HG03196 (cell line): ENCODE measurements around the gene CACHD1.

Experiments
- ATAC-seq: cut with Tn5 transposase; IDR thresholded peaks from one replicate; pipeline ENCODE4 v1.9.1; 2021; ENCODE audit not compliant: unreplicated experiment

CACHD1 gene

DNA sequence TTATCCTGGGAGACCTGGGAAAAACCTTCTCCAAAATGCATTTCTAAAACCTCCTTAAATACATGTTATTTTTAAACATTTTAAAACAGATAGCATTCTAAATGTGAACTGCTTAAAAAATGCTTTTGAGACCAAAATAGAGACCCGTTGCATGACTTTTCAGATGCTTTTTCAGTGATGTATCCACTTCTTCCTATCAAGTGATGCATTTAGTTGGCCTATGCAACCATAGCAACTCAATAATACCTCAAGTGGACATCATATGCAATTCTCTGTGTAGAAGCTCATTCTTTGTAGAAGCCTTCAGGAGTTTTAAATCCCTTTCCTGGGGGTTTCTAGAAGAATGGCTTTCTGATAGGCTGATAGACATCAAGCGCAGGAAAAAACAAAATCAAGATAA lies 180.5 kb downstream of the CACHD1 start:
- ATAC-seq, result no peak

DNA sequence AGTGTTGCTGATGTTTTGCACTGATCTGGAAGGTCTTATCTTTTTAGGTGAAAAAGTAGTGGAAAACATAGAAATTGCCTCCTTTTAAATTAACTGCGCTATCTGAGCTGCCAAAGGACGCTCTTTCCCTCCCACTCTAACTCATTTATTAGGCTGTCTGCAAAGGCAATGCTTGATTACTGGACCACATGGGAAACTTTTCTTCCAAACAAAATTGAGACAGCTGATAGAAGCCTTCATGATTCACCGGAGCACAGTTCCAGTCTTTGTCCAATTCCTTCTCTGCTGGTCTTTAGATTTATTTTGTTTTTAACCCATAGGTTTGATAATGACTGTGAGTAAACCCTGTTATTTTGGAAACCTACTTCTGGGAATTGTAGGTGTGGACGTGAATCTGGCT lies 181.9 kb downstream of the CACHD1 start:
- no peak for ATAC-seq

DNA sequence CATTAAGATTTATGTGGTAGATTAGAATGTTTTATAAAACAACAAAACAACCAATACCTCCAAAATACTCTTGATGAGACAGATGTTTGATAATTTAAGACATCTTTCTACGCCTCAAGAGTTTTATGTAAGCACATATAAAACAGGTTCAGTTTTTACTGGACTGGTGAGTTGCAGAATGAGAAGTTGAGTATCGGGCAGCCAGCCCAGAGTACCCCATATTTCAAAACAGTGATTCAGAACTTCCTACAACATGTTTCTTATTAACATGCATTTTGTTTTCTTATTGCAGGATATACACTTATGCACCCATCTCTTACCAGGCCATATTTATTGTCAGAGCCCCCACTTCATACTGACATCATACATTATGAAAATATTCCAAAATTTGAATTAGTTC lies 183.5 kb downstream of the CACHD1 start:
- ATAC-seq, result no peak

DNA sequence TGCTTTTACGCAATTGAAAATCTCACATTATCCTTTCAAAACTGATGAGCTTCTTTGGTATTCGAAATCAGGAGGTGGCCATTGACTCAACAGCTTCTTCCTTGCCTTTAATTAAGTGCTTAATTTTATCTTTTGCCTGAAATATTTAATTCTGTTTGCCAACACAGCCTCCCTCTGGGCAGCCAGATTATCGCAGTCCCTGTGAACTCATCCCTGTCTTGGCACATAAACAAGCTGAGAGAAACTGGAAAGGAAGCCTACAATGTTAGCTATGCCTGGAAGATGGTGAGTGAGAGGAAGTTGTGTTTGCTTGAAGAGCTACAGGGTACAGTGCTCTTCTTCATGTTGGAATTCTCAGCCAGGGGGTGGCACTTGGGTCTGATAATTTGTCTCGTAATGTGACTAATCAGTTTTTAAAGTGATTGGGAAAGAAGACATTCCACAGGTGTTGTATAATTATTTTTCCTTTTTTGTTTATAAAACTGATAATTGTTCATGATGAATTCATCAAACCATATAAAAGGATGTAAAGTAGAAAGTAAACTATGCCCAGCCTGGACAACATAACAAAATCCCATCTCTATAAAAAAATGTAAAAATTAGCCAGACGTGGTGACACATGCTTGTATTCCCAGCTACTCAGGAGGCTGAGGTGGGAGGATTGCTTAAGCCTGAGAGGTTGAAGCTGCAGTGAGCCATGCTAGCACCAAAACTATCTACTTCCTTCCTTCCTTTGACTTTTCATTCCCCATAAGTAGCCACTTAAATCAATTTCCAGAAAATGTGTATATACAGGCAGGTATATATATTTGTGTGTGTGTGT lies 184.8 kb downstream of the CACHD1 start:
- no peak for ATAC-seq

DNA sequence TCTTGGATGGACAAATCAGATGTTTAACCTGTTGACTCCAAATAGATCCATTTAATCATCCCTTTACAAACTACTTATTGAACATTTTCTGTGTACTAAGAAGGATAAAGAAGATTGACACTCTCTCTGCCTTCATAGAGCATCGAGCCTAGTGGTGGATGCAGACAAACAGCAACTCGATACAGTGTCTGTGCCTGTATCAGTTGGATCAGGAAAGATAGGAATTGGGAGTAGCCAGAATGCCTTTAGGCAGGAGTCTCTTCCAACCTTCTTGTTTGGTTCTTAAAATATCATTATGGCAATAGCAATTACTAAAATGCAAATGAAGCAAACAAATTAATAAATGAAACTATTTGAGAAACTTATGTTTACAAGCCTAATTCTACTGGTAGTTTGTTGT lies 185.9 kb downstream of the CACHD1 start:
- ATAC-seq, result no peak

DNA sequence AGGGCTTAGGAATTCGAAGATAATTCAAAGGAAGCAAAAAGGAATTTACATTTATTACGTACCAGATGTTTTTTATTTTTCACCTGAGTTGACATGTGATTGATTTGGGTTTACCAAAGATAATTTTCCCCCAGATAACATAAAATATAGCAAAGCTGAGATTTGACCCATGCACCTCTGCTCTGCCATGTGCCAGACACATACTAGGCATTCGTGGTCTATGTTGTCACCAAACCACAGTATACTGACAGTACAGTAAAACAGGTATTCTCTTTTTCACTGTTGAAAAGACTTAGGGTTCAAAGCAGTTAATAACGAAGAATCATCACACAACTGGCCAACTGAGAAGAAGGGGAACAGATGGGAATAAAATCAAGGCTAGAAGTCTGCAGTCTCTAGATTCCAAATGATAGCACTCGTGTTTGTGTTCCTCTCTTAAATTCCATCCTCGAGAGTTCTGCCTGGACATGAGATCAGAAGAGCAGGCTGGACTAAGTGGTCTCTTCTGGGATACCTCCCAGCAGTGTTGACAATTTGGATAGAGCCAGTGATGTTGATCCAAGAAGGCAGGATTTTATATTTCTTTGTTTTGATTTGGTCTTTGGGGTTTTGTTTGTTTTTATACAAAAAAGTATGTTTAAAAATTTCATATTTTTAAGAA lies 189.7 kb downstream of the CACHD1 start:
- no peak for ATAC-seq

DNA sequence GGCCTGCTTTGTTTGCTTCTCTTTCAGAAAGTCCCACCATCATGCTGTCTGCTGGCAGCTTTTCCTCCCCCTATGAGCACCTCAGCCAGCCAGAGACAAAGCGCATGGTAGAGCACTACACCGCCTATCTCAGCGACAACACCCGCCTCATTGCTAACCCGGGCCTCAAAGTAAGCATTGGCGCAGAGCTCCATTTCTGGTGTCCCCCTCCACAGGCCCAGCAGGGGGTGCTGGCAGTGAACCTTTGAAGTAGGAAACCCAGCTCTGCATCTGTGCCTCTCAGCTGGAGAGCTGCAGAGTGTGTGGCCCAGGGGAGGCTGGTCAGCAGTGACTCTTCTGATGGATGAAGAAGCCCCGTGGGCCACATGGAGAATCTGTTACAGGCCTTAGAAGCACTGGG lies 193.7 kb downstream of the CACHD1 start:
- no peak for ATAC-seq

DNA sequence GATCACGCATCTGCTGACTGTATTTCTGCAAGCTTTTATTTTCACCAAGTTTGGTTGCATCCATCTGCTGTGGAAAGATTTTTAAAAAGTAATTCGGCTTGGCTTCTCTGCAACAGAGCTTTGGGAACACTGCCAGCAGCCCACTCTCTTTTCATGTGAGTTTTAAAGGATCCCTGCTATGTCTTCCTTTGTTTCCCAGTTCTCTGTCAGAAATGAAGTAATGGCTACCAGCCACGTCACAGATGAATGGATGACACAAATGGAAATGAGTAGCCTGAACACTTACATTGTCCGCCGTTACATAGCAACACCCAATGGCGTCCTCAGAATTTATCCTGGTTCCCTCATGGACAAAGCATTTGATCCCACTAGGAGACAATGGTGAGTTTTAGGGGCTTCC lies 194.4 kb downstream of the CACHD1 start:
- no peak for ATAC-seq

DNA sequence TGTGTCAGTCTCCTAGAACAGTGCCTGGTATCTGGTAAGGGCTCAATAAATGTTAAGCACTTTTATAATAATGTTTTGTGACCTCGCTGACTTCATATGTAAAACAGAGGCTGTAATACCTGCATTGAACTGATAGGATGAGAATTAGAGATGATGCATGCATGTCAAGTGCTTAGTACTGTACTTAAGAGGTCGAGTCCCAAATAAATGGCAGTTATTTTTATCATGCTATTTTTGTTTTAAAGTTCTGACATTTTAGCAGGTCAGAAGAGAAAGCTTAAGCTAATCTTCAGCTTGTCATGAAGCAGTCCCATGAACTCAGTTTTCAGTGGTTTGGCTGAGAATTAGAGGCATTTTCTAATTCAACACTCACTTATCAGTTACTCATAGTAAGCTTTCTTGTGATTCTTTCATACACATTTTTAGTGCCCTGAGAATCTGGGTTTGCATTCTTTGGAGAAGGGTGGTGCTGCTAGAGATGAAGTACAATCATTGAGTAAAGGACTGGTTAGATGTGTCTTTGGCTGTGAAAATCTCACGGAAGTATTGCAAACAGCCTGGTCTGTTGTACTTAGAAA lies 199.3 kb downstream of the CACHD1 start:
- no peak for ATAC-seq

DNA sequence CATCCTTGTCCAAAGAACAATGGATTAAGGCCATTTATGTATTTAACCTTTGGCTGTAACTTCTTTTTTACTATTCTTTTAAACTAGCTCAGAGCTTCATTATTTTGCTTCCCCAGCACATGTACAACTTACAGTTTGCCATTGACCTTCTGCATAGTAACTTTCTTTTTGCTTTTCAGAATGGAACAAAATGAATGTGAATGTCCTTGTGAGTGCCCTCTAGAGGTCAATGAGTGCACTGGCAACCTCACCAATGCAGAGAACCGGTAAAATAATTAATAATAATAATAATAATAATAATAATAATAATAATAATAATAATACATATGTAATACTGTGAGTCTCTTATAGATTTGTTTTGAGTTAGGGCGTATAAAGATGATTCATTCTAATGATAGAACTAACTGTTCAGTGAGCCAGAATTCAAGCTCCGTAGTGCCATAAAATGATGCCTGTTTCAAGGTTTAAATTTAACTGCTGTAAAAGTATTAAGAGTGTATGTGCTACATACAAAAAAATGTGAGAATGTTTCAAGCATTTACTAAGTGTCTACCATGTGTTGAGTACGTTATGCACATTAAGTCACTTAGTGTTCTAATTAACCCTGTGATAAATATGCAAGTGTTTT lies 205.9 kb downstream of the CACHD1 start:
- ATAC-seq, result no peak

DNA sequence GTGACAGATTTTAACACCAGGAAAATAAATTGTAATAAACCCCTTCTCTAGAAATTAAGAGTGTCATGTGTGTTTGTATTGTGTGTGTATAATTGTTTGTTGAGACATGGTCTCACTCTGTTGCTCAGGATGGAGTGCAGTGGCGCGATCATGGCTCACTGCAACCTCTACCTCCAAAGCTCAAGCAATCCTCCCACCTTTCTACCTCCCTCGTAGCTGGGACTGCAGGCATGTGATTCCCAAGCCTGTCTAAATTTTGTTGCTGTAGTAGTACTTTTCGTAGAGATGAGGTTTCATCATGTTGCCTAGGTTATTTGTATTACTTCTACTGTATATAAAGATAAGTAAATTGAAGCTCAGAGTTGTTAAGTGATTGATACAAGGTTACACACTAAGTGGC lies 206.5 kb downstream of the CACHD1 start:
- ATAC-seq, result no peak

DNA sequence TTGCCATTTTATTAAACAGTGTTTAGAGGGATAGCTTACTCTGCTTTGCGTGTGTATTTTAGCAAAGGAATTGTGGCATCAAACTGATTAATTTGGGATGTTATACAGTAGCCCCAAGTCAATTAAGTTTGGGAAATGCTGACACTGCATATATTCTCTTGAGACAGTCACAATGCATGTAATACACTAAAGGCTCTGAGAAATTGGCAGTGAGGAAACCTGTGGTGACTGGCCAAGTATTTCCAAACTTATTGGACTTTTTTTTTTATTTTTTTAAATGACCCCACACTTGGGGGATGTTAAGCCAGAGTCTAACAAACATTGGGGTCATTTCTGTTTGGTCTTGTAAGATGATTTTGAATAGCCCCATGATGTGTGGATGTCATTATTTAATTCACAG lies 207.6 kb downstream of the CACHD1 start:
- no peak for ATAC-seq

DNA sequence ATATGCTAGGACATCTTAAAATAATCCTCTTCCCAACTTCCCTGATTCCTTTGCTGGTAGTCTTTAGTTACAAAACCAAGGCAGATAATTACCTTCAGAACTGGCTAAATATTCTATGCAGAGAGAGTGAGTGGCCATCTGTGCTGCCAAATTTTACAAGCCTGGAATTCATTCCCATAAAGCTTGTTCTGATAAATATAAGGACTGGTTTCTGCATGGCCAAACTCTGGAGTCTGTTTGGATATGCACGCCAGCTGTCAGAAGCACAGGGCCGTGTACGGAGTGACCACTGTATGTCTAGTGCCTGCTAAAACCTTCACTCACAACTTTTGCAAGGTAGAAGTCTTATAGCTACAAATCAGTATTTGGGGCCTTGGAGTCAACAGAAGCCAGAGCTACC lies 208.4 kb downstream of the CACHD1 start:
- no peak for ATAC-seq

DNA sequence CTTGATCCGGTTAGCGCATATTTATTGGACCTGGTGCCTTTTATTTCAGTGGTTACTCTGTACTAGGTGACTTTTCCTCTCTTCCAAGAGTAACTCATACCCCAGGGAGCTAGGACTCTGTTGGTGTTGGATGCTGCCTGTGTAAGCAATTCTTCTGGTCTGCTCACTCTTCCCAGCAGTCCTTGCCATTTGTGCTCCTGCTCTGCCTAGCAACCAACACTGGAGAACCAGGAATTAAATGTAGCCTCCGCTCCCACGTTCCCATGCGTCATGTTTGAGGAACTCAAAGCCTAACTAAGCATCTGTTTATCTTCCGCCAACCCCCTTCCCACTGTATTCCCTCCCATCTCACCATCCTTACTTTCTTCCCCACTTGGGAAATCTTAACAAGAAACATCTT lies 209.2 kb downstream of the CACHD1 start:
- no peak for ATAC-seq

DNA sequence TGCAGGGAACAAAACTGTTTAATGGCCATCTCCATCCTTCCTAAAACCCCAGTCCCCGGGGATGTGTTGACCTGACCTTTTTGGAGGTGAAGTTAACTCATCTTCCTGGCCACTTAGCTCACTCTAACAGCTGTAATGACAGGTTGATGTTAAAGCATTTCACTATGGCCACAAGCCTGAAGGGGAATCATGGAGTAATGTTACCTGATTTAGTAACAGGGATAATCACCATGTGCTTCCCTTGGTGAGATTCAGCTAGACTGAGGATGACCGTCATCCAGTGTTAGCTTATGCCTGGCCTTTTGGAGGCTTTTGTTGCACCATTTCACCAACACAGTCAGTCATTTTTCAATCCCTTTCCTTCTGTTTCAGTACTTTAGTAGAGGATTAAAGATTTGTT lies 210.7 kb downstream of the CACHD1 start:
- no peak for ATAC-seq

DNA sequence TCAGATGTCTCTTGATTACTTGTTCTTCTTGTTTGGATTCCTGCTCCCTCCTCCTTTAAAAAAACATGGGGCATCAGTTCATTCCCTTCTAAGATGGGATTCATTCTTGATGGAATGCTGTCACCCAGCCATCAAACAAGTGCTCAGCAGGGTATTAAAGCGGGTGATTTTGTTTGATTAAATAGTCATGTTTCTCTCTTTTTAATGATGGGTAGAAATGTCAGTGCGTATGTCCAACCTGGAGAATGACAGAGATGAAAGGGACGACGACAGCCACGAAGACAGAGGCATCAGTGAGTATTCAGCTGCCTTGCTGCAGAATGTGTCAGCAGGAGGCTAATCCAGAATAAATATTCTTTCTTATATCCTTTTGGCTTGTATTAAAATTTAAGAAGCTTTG lies 211.1 kb downstream of the CACHD1 start:
- ATAC-seq, result no peak

DNA sequence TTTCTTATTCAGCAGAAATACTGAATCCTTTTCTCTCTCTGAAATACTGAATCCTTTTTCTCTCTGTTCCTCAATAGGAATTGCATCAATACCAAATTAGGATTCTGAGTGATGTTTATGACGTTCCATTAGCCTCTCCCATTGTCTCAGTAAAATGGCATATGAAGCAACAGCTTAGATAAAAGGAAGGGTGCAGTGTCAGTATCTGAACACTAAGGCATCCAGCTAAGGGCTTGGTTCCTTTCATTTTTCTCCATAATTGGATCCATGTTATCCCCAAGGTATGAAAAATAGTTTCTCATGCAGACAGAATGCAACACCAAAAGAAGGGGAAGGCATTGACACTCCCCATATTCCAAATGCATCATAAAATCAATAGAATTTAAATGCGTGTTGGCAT lies 213.5 kb downstream of the CACHD1 start:
- no peak for ATAC-seq

DNA sequence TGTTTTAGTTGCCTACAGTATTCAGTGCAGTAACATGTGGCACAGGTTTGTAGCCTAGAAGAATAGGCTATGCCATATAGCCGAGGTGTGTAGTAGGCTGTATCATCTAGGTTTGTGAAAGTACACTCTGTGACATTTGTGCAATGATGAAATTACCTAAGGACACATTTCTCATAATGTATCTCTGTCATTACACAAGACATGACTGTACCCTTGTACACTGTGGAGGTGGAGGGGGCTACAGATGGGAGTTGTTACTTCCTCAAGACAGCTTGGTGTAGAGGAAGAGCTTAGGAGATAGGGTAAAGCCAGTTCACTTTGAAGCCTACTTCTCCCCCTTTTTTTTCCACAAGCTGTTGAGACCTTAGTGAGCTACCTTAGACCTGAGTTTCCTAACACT lies 215.3 kb downstream of the CACHD1 start:
- ATAC-seq, result no peak

DNA sequence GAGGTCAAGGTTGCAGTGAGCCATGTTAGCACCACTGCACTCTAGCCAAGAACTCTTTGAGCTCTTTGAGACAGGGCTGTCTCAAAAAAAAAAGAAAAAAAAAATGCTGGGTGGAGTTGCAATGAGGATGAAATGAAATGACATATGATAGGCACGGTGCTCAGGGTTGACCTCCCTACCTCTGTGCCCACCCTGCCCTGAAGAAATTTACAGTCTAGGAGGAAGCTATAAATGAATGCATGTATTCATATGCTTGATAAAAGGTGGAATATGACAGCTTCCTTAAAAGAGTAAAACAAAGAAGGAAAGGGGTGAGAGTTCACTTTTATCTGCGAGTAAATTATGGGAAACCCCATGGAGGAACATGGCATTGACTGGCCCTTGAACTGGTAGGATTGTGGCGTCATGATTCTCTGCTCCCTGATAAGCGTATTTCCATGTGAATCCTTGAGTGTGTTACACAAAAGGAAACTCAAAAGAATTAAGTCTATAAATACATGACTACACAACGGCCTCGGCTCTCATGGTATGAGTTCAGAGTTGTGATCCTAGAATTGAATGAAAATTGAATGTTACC lies 215.9 kb downstream of the CACHD1 start:
- no peak for ATAC-seq

DNA sequence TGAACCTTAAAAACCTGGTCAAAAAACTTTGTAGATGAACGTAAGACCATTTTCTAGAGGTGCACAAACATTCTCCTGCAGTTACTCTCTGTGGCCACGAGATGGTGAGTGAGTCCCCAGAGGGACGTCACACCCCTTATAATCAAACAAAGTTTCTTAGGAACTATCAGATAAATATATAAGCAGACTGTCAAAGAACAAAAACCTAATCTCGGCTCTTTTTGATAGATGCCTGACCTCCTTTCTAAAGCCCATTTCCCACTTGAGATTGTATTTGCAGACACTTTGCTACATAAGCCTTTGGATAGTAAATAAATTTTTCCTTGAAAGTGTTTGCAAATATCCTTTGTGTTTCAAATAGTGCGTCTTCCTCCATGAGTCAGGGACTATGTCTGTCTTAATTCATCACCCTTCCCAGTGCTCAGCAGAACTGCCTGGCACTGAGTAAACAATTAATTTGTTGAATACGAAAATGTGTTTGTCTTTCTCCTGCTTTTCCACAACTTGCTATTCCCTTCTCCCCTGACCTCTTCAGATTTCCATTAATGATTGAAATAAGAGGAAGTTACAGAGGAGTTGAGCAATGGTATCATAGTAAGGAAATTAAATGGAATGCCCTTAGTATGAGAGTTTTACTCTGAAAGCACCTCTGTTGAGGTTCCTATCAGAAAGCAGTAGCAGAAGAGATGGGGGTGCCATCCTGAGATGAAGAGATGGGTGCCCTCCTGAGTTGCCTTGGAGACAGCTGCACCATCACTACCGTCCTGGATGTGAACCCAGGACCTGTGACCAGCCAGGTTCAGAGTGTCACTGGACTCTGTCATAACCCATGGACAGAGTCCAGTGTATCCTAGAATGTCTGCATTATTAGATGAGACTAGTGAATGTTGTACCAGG lies 217.1 kb downstream of the CACHD1 start:
- no peak for ATAC-seq
